Measurements from ENCODE around the gene RASGRP1.

The RASGRP1 gene

DNA sequence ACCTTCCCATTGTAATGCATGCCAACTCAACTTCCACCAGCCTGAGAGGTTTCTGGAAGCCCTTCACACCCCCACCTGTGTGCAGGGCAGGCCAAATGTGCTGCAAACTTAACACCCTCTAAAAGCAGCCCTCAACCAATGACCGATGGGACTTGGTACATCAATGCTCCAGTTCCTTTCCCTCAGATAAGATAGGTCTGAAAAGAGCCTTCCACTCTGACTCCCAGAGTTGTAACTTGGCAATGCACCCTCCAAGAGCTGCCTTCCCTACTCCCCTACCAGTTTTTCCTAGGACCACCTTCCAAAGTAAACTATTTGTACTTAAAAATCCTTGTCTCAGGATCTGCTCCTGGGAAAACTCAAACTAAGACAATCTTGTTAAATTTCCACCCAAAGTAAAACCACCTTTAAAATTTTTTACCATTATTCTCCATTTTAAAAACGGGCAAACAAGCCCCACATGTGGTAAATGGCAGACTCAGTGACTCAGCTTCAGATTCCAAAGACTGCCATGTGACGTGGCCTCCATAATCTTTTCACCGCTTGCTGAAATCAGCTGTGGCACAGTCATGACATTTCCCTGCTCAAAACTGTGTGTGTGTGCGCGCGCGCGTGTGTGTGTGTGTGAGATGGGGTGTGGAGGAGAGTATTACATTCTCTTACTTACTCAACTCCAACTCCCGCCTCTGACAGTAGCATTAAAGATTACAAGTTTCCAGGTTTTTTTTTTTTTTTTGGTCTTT, 17.2 kb downstream of the RASGRP1 start:
- no peak for DNase-seq (ENCODE audit: low read depth in 1 of 2, low spot score in 1 of 2)

GRCh38 chr15:38545179-38545578, 19.4 kb downstream of the RASGRP1 start:
- H3K27ac ChIP-seq (replicated peaks): no peak overlapping the region
- no peak overlapping the region for H3K4me3 ChIP-seq (replicated peaks; ENCODE audit: insufficient read depth, low read length)
- TF ChIP-seq, protein P1, sequence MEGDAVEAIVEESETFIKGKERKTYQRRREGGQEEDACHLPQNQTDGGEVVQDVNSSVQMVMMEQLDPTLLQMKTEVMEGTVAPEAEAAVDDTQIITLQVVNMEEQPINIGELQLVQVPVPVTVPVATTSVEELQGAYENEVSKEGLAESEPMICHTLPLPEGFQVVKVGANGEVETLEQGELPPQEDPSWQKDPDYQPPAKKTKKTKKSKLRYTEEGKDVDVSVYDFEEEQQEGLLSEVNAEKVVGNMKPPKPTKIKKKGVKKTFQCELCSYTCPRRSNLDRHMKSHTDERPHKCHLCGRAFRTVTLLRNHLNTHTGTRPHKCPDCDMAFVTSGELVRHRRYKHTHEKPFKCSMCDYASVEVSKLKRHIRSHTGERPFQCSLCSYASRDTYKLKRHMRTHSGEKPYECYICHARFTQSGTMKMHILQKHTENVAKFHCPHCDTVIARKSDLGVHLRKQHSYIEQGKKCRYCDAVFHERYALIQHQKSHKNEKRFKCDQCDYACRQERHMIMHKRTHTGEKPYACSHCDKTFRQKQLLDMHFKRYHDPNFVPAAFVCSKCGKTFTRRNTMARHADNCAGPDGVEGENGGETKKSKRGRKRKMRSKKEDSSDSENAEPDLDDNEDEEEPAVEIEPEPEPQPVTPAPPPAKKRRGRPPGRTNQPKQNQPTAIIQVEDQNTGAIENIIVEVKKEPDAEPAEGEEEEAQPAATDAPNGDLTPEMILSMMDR (IDR thresholded peaks at IDR 0.05; ENCODE audit: insufficient read depth, low read length): no peak
- TF ChIP-seq SPI1 (IDR thresholded peaks at IDR 0.05; ENCODE audit: borderline replicate concordance, low read depth) (no peak), POLR2AphosphoS5 (IDR thresholded peaks at IDR 0.05; ENCODE audit: low read depth) (no peak), GABPA (IDR thresholded peaks at IDR 0.05; ENCODE audit: low read depth) (no peak), REST (IDR thresholded peaks at IDR 0.05; ENCODE audit: insufficient replicate concordance, low read depth) (no peak)
- no peak for DNase-seq (ENCODE audit: low read depth in 1 of 2, low spot score in 1 of 2)
- H3K27me3 ChIP-seq (ENCODE audit: insufficient read depth, poor library complexity, severe bottlenecking): peaks cover 3% of the 10 kb centered on the region

More for the DNA sequence above, 17.2 kb downstream of the RASGRP1 start:
- no peak overlapping the region for H3K4me3 ChIP-seq (replicated peaks; ENCODE audit: insufficient read depth, low read length)
- H3K27ac ChIP-seq (replicated peaks): no peak overlapping the region
- TF ChIP-seq SPI1 (IDR thresholded peaks at IDR 0.05; ENCODE audit: borderline replicate concordance, low read depth) (no peak), POLR2AphosphoS5 (IDR thresholded peaks at IDR 0.05; ENCODE audit: low read depth) (no peak), GABPA (IDR thresholded peaks at IDR 0.05; ENCODE audit: low read depth) (no peak), REST (IDR thresholded peaks at IDR 0.05; ENCODE audit: insufficient replicate concordance, low read depth) (no peak)
- TF ChIP-seq, protein P1 (IDR thresholded peaks at IDR 0.05; ENCODE audit: insufficient read depth, low read length): no peak
- H3K27me3 ChIP-seq (ENCODE audit: insufficient read depth, poor library complexity, severe bottlenecking): peaks cover 11% of the 10 kb centered on the region

DNA sequence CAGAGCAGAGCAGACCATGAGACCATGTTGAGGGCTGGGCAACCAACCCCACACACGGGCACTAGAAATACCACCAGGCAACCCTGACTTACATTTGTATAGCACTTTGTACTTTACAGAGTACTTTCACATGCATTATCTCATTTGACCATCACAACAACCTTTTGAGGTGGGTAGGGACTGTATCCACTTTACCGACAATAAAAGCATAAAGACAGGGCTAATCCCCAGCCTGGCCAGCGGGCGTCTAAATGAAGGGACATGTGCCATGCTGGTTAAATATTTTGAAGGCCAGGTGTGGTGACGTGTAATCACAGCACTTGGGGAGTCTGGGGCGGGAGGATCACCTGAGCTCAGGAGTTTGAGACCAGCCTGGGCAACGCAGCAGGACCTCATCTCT, 23.6 kb downstream of the RASGRP1 start:
- TF ChIP-seq GABPA (IDR thresholded peaks at IDR 0.05; ENCODE audit: low read depth): no peak
- no peak for TF ChIP-seq REST (IDR thresholded peaks at IDR 0.05; ENCODE audit: insufficient replicate concordance, low read depth)
- TF ChIP-seq SPI1 (IDR thresholded peaks at IDR 0.05; ENCODE audit: borderline replicate concordance, low read depth): no peak
- no peak for TF ChIP-seq POLR2AphosphoS5 (IDR thresholded peaks at IDR 0.05; ENCODE audit: low read depth)
- TF ChIP-seq, protein P1 (IDR thresholded peaks at IDR 0.05; ENCODE audit: insufficient read depth, low read length): no peak
- H3K27me3 ChIP-seq (ENCODE audit: insufficient read depth, poor library complexity, severe bottlenecking): no peaks in the 10 kb centered on the region
- no peak overlapping the region for H3K27ac ChIP-seq (replicated peaks)
- H3K4me3 ChIP-seq (replicated peaks; ENCODE audit: insufficient read depth, low read length): no peak overlapping the region
- no peak for DNase-seq (ENCODE audit: low read depth in 1 of 2, low spot score in 1 of 2)

All from HL-60 (cell line).